HCT116 (cell line): Measurements from ENCODE around the gene BNC2. TPM values are rescaled to one million over a fixed set of nuclear protein-coding genes. Genes with fewer than 3 reads are reported as not detected.

Experiments used
- ATAC-seq: fragments of 200-7000 bp; cut with Tn5 transposase; 2 replicates; pipeline ENCODE4 v1.9.1; 2020; ENCODE audit warnings: mild to moderate bottlenecking, moderate library complexity
- BruUV-seq: library from RNA; stranded (reverse); fragments of 400-500 nt; replicated peaks from 2 replicates; lab custom pipeline; 2021; lab: Mats Ljungman, UMichigan
- CTCF ChIA-PET: fragments of 300-600 bp; sonication (Branson Sonifier 250); formaldehyde crosslinking; loops from one replicate; lab custom pipeline; 2021; ENCODE audit warnings: antibody characterized with exemption; lab: Charles Lee
- POLR2A ChIA-PET: fragments of 300-600, 350-600 bp; sonication (Branson Sonifier 250); formaldehyde crosslinking; loops from one replicate; lab custom pipeline; 2021; ENCODE audit warnings: antibody characterized with exemption; lab: Charles Lee
- RAD21 ChIA-PET, 2 experiments: fragments of 300-600 bp; sonication (Branson Sonifier 250); formaldehyde crosslinking; loops; one replicate each; lab custom pipeline; 2023; ENCODE audit warnings: low total read pairs in 2 of 2; ENCODE audit not compliant: uncharacterized antibody in 2 of 2, unreplicated experiment in 2 of 2, low non-redundant PET in 1 of 2; lab: Charles Lee
- DNase-seq: peaks from one replicate; pipeline ENCODE4 v3.0.0-alpha.2; 2010; ENCODE audit warnings: low read depth, low spot score
- H2AFZ ChIP-seq: fragments of 200-600 bp; shearing (Covaris generic), sonication (generic); 2 replicates; pipeline ENCODE4 v1.6.1; 2017; ENCODE audit warnings: low read depth, mixed run types, mixed read lengths, antibody characterized with exemption, low read length; ENCODE audit not compliant: poor library complexity, severe bottlenecking
- H3K27ac ChIP-seq: 2 replicates; pipeline ENCODE4 v1.5.1; 2012; ENCODE audit warnings: low read depth, low read length
- H3K27me3 ChIP-seq: fragments of 200-600 bp; sonication (generic); 2 replicates; pipeline ENCODE4 v1.6.1; 2016; ENCODE audit warnings: mixed run types, low read length, mixed read lengths; ENCODE audit not compliant: insufficient read depth
- H3K36me3 ChIP-seq, 2 experiments: fragments of 200-500 bp in 1 of 2; fragments of 200-600 bp in 1 of 2; sonication (Bioruptor generic) in 1 of 2; sonication (generic) in 1 of 2; 2 replicates each; pipeline versions ENCODE4 v1.5.1 to v1.6.1; 2014 to 2016; ENCODE audit warnings: low read length in 2 of 2, inconsistent platforms in 1 of 2, mixed read lengths in 1 of 2, mixed run types in 1 of 2; ENCODE audit not compliant: insufficient read depth in 2 of 2, control insufficient read depth in 1 of 2
- H3K4me1 ChIP-seq, 2 experiments: fragments of 200-600 bp in 1 of 2; sonication (generic) in 1 of 2; 2 replicates each; pipeline versions ENCODE4 v1.5.1 to v1.6.1; 2012 to 2017; ENCODE audit warnings: low read length in 2 of 2, inconsistent platforms in 1 of 2, mild to moderate bottlenecking in 1 of 2, mixed read lengths in 1 of 2, mixed run types in 1 of 2, moderate library complexity in 1 of 2; ENCODE audit not compliant: insufficient read depth in 2 of 2, control insufficient read depth in 1 of 2
- H3K4me2 ChIP-seq: fragments of 200-600 bp; sonication (generic); 2 replicates; pipeline ENCODE4 v1.6.1; 2017; ENCODE audit warnings: mixed run types, low read length, mixed read lengths
- H3K4me3 ChIP-seq, 2 experiments: fragments of 200-600 bp in 1 of 2; sonication (generic) in 1 of 2; replicated peaks in 1 of 2; 2 replicates each; pipeline ENCODE4 v1.5.1; 2011 to 2016; ENCODE audit warnings: low read length in 2 of 2, control low read depth in 1 of 2, low read depth in 1 of 2, mild to moderate bottlenecking in 1 of 2, mixed read lengths in 1 of 2, mixed run types in 1 of 2
- H3K79me2 ChIP-seq: fragments of 200-600 bp; sonication (generic); 2 replicates; pipeline ENCODE4 v1.6.1; 2017; ENCODE audit warnings: mild to moderate bottlenecking, mixed run types, low read length, moderate library complexity, mixed read lengths; ENCODE audit not compliant: insufficient read depth
- H3K9ac ChIP-seq: fragments of 200-600 bp; sonication (generic); 2 replicates; pipeline ENCODE4 v1.6.1; 2016; ENCODE audit warnings: low read length, mixed read lengths
- H3K9me2 ChIP-seq: fragments of 200-600 bp; sonication (generic), shearing (Covaris generic); 2 replicates; pipeline ENCODE4 v1.6.1; 2017; ENCODE audit warnings: mixed run types, mild to moderate bottlenecking, moderate library complexity; ENCODE audit not compliant: insufficient read depth
- H3K9me3 ChIP-seq, 2 experiments: fragments of 200-500 bp in 1 of 2; fragments of 200-600 bp in 1 of 2; sonication (Bioruptor generic) in 1 of 2; sonication (generic) in 1 of 2; 2 replicates each; pipeline ENCODE4 v1.6.1; 2014 to 2017; ENCODE audit warnings: low read length in 2 of 2, mixed read lengths in 2 of 2, inconsistent platforms in 1 of 2, low read depth in 1 of 2, mild to moderate bottlenecking in 1 of 2, mixed run types in 1 of 2, moderate library complexity in 1 of 2; ENCODE audit not compliant: control insufficient read depth in 1 of 2, insufficient read depth in 1 of 2
- H4K20me1 ChIP-seq: fragments of 200-600 bp; sonication (generic), shearing (Covaris generic); 2 replicates; pipeline ENCODE4 v1.6.1; 2017; ENCODE audit warnings: mixed run types, mild to moderate bottlenecking, moderate library complexity; ENCODE audit not compliant: insufficient read depth
- ATF3 ChIP-seq: IDR thresholded peaks from 2 replicates; pipeline ENCODE4 v1.6.1; 2012
- CBX3 ChIP-seq: IDR thresholded peaks from 2 replicates; pipeline ENCODE4 v1.6.1; 2012; ENCODE audit warnings: low read depth
- CTCF ChIP-seq, 3 experiments: fragments of 200-600 bp in 1 of 3; sonication (generic) in 1 of 3; IDR thresholded peaks in 2 of 3; conservative IDR thresholded peaks in 1 of 3; 2 replicates each; pipeline ENCODE4 v1.5.1; 2012 to 2017; ENCODE audit warnings: low read depth in 2 of 3, low read length in 2 of 3, antibody characterized with exemption in 1 of 3, borderline replicate concordance in 1 of 3, control low read depth in 1 of 3, mild to moderate bottlenecking in 1 of 3, mixed read lengths in 1 of 3, mixed run types in 1 of 3, moderate library complexity in 1 of 3; ENCODE audit not compliant: insufficient read depth in 1 of 3
- EGR1 ChIP-seq: IDR thresholded peaks from 2 replicates; pipeline ENCODE4 v1.6.1; 2012; ENCODE audit warnings: low read depth
- ELF1 ChIP-seq: IDR thresholded peaks from 2 replicates; pipeline ENCODE4 v1.6.1; 2012; ENCODE audit warnings: low read depth, borderline replicate concordance
- EZH2phosphoT487 ChIP-seq: fragments of 200-600 bp; IDR thresholded peaks from 2 replicates; pipeline ENCODE4 v1.6.1; 2018; ENCODE audit warnings: antibody characterized with exemption, borderline replicate concordance
- FOSL1 ChIP-seq: IDR thresholded peaks from 2 replicates; pipeline ENCODE4 v1.6.1; 2012; ENCODE audit warnings: low read depth
- MAX ChIP-seq: IDR thresholded peaks from 2 replicates; pipeline ENCODE4 v1.6.1; 2012
- POLR2A ChIP-seq: IDR thresholded peaks from 2 replicates; pipeline ENCODE4 v1.7.0; 2011; ENCODE audit warnings: borderline replicate concordance; ENCODE audit not compliant: insufficient read depth, insufficient read length; ENCODE audit errors: extremely low read depth
- RAD21 ChIP-seq: IDR thresholded peaks from 2 replicates; pipeline ENCODE4 v1.6.1; 2012; ENCODE audit warnings: low read depth, mild to moderate bottlenecking
- SIN3A ChIP-seq: IDR thresholded peaks from 2 replicates; pipeline ENCODE4 v1.6.1; 2012; ENCODE audit warnings: low read depth
- SP1 ChIP-seq: IDR thresholded peaks from 2 replicates; pipeline ENCODE4 v1.6.1; 2012; ENCODE audit warnings: low read depth
- ZBTB33 ChIP-seq: IDR thresholded peaks from 2 replicates; pipeline ENCODE4 v1.6.1; 2011; ENCODE audit warnings: mild to moderate bottlenecking, low read length, moderate library complexity; ENCODE audit not compliant: insufficient replicate concordance; ENCODE audit errors: extremely low read depth
- ZFX ChIP-seq: fragments of 450-650 bp; IDR thresholded peaks from 2 replicates; pipeline ENCODE4 v1.6.1; 2017
- intact Hi-C: fragments of 100-400 bp; cut with micrococcal nuclease; formaldehyde crosslinking; loops from 2 replicates; pipeline ENCODE4 v1.10.0; 2022
- total RNA-seq: library from RNA; stranded (reverse); gene quantifications from one replicate; pipeline ENCODE4 v1.2.1, GENCODE V29; 2021; ENCODE audit not compliant: unreplicated experiment

Gene BNC2
- total RNA-seq, 1 experiment from 2014 or later = 0.37 TPM

- intact Hi-C loops = no loop called here
- DNase-seq (no peak), ATAC-seq (no peak)
- Histone ChIP-seq H3K4me2 (no peak overlapping the region), H3K79me2 (no peaks in the 10 kb centered on the region), H3K9me3 (no peaks in the 10 kb centered on the region), H3K36me3 (no peaks in the 10 kb centered on the region), H3K4me3 (no peak overlapping the region), H2AFZ (no peak overlapping the region), H3K27me3 (0 out of 2 replicates have a peak, but pooled peaks cover 5% of the 10 kb centered on the region), H3K9me2 (no peaks in the 10 kb centered on the region), H3K9ac (no peak overlapping the region), H3K27ac (no peak overlapping the region), H4K20me1 (no peaks in the 10 kb centered on the region), H3K4me1 (no peaks in the 10 kb centered on the region)
- BruUV-seq = no TSS peak
- RAD21 ChIA-PET = no interaction called here
- CTCF ChIA-PET = no interaction called here
- no peak for TF ChIP-seq ELF1
- TF ChIP-seq SP1 = no peak
- TF ChIP-seq FOSL1 = no peak
- no peak for TF ChIP-seq EZH2phosphoT487
- TF ChIP-seq EGR1 = no peak
- TF ChIP-seq CTCF (IDR thresholded peaks at IDR 0.05 in 2 of 3, conservative IDR thresholded peaks at IDR 0.05 in 1 of 3; ENCODE audit: borderline replicate concordance in 1 of 3, insufficient read depth in 1 of 3, low read depth in 2 of 3, low read length in 2 of 3) = no peak
- POLR2A ChIA-PET = no interaction called here
These were observed 45.7 kb downstream of the BNC2 start for GRCh38 chr9:16824545-16825330.

- Histone ChIP-seq H4K20me1 (no peaks in the 10 kb centered on the region), H3K27me3 (0 out of 2 replicates have a peak, but pooled peaks cover 5% of the 10 kb centered on the region), H2AFZ (no peak overlapping the region), H3K27ac (no peak overlapping the region), H3K4me3 (no peak overlapping the region), H3K4me2 (no peak overlapping the region), H3K79me2 (no peaks in the 10 kb centered on the region), H3K9me3 (no peaks in the 10 kb centered on the region), H3K9ac (no peak overlapping the region), H3K36me3 (no peaks in the 10 kb centered on the region), H3K9me2 (no peaks in the 10 kb centered on the region), H3K4me1 (no peaks in the 10 kb centered on the region)
- RAD21 ChIA-PET = no interaction called here
- DNase-seq (no peak), ATAC-seq (no peak)
- no TSS peak for BruUV-seq
- CTCF ChIA-PET = no interaction called here
- intact Hi-C loops = no loop called here
- POLR2A ChIA-PET = no interaction called here
- TF ChIP-seq ATF3 = no peak
- no peak for TF ChIP-seq MAX
- TF ChIP-seq SIN3A = no peak
- TF ChIP-seq SP1 = no peak
- no peak for TF ChIP-seq FOSL1
- TF ChIP-seq POLR2A = no peak
- TF ChIP-seq CBX3 = no peak
- TF ChIP-seq ZBTB33 = no peak
- TF ChIP-seq RAD21 = no peak
- no peak for TF ChIP-seq ZFX
- no peak for TF ChIP-seq EGR1
These were observed 46.6 kb downstream of the BNC2 start for GRCh38 chr9:16823906-16824305.
